Right lobe of liver (tissue), 6 donors: ENCODE measurements around the gene UBB. TPM values are rescaled to one million over a fixed set of nuclear protein-coding genes. Genes with fewer than 3 reads are reported as not detected.
"Not testable (repeated sequence)": the region's sequence is repeated elsewhere in the genome, so short reads cannot be mapped to it uniquely, and the experiment has no call there.

Experiments used
- ATAC-seq, 4 donors: fragments of 200-7000 bp; cut with Tn5 transposase; one replicate each; pipeline ENCODE4 v1.9.1; 2020; ENCODE audit warnings: mild to moderate bottlenecking in 4 of 4, moderate library complexity in 4 of 4
- DNase-seq, 3 donors: peaks; one replicate each; pipeline ENCODE4 v3.0.0-alpha.2; 2020
- H3K27ac ChIP-seq, 3 donors: fragments of 200-600 bp; one replicate each; pipeline ENCODE4 v1.8.0; 2022
- H3K27me3 ChIP-seq, 2 donors: fragments of 200-600 bp; one replicate each; pipeline ENCODE4 v1.8.0; 2022
- H3K36me3 ChIP-seq, 4 donors: fragments of 200-600 bp; sonication (generic) in 1 of 4; one replicate each; pipeline versions ENCODE4 v1.5.1 to v1.8.0; 2017 to 2022; ENCODE audit warnings: control low read depth in 1 of 4
- H3K4me1 ChIP-seq, 4 donors: fragments of 200-600 bp; sonication (generic) in 1 of 4; one replicate each; pipeline versions ENCODE4 v1.5.1 to v1.8.0; 2017 to 2022; ENCODE audit warnings: control low read depth in 1 of 4
- H3K4me3 ChIP-seq, 3 donors: fragments of 200-600 bp; one replicate each; pipeline ENCODE4 v1.8.0; 2022
- H3K9me3 ChIP-seq, 4 donors: fragments of 200-600 bp; sonication (generic) in 1 of 4; one replicate each; pipeline versions ENCODE4 v1.5.1 to v1.8.0; 2017 to 2022; ENCODE audit warnings: control low read depth in 1 of 4
- POLR2A ChIP-seq: fragments of 450-650 bp; IDR thresholded peaks from one replicate; pipeline ENCODE4 v1.6.1; 2017; ENCODE audit warnings: antibody characterized with exemption, mild to moderate bottlenecking
- WGBS: methylation state at CpG from one replicate; pipeline ENCODE4 v1.1.6; 2018; ENCODE audit warnings: low coverage, low lambda C conversion rate; ENCODE audit not compliant: insufficient coverage; ENCODE audit errors: missing lambda C conversion rate; 5-methylcytosine and 5-hydroxymethylcytosine counted together
- intact Hi-C, 2 donors: fragments of 100-400 bp; cut with DNase I; formaldehyde crosslinking; loops; one replicate each; pipeline versions ENCODE4 v1.11.2 to v1.14.1; 2022
- total RNA-seq, 6 experiments: library from RNA; depleted of rRNA in 2 of 6; stranded (reverse); fragments of >200 nt in 2 of 6; fragmentation: NEBNext Ultra II Directional in 3 of 6; extraction: Animal tissue kit (Norgen Biotek cat#: 25700) in 3 of 6; gene quantifications; one replicate each; pipeline versions ENCODE4 v1.1.0 to v1.2.4, GENCODE V29; 2016 to 2023
- TF ChIP-seq, protein P1 (sequence below), 4 donors: fragments of 200-600 bp in 3 of 4; fragments of 450-650 bp in 1 of 4; IDR thresholded peaks; one replicate each; pipeline versions ENCODE4 v1.5.1 to v1.8.0; 2016 to 2022; ENCODE audit warnings: antibody characterized with exemption in 4 of 4, mild to moderate bottlenecking in 2 of 4
- donor health status: DM: no; HTN: yes; CAD: no.
- donor health status: DM: no; HTN: no; CAD: no.
- donor health status: DM: no; HTN: no; CAD: no.
- donor health status: DM: no; HTN: yes; CAD: no.
- donor health status: DM: no; HTN: yes; CAD: no.

Gene UBB
- total RNA-seq, 6 experiments from 2014 or later = 1,045 to 2,319 (median 1,420) TPM

DNA sequence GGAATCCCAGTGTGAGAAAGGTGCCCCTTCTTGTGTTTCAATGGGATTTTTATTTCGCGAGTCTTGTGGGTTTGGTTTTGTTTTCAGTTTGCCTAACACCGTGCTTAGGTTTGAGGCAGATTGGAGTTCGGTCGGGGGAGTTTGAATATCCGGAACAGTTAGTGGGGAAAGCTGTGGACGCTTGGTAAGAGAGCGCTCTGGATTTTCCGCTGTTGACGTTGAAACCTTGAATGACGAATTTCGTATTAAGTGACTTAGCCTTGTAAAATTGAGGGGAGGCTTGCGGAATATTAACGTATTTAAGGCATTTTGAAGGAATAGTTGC lies 567 bp downstream of the UBB start:
- Histone ChIP-seq H3K36me3 (peaks cover 4 to 18% (median 12%) of the 10 kb centered on the region in 4 donors), H3K9me3 (no peaks in the 10 kb centered on the region), H3K4me1 (peaks cover 0 to 24% (median 0%) of the 10 kb centered on the region in 4 donors), H3K27ac (peak overlapping the region; percentile 96 to 100 (median 97)), H3K27me3 (no peaks in the 10 kb centered on the region), H3K4me3 (peak overlapping the region; percentile 50 to 74 (median 71))
- DNase-seq (no peak), ATAC-seq (peak in 1 of 4 donors; percentile 0)
- WGBS = under 1% methylated on average over 14 of the region's 14 CpGs
- intact Hi-C loops = no loop called here
- TF ChIP-seq, protein P1, sequence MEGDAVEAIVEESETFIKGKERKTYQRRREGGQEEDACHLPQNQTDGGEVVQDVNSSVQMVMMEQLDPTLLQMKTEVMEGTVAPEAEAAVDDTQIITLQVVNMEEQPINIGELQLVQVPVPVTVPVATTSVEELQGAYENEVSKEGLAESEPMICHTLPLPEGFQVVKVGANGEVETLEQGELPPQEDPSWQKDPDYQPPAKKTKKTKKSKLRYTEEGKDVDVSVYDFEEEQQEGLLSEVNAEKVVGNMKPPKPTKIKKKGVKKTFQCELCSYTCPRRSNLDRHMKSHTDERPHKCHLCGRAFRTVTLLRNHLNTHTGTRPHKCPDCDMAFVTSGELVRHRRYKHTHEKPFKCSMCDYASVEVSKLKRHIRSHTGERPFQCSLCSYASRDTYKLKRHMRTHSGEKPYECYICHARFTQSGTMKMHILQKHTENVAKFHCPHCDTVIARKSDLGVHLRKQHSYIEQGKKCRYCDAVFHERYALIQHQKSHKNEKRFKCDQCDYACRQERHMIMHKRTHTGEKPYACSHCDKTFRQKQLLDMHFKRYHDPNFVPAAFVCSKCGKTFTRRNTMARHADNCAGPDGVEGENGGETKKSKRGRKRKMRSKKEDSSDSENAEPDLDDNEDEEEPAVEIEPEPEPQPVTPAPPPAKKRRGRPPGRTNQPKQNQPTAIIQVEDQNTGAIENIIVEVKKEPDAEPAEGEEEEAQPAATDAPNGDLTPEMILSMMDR (IDR thresholded peaks at IDR 0.05) = no peak
- no peak for TF ChIP-seq POLR2A

DNA sequence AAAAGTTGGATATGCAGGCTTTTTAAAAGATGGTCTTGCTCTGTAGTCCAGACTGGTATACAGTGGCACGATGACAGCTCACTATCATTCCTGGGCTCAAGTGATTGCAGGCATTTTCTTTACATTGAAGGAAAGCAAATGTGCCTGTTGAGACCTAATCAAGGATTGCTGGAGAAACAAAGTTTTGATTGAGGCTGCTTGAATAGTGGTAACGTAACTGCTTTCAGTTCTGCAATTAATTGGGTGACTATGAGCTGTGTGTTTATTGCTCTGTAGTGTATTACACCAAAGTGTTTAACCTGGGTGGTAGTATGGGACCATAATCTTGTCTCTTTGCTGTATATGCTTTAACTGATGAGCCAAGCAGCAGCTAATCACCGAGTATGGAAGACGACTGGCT lies 2.3 kb downstream of the UBB start:
- WGBS = 48% methylated on average over 4 of the region's 4 CpGs

DNA sequence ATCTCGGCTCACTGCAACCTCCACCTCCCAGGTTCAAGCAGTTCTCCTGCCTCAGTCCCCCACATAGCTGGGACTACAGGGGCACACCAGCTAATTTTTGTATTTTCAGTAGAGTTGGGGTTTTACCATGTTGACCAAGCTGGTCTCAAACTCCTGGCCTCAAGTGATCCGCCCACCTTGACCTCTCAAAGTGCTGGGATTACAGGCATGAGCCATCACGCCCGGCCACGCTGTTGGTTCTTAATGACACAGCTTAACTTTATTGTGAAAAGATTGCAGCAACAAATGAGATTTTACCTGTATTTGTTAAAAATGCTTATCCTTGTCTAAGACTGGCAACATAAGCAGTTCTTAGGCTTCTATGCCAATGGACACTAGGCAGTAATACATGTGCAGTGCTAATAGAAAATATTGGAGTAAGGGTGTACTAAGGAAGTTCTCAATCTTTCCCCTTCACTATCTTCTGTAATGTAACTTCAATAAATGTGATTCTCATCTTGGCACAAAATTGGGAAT lies 2.9 kb downstream of the UBB start:
- 43% methylated on average over 3 of the region's 5 CpGs for WGBS

More for the DNA sequence above, 2.3 kb downstream of the UBB start:
- peak overlapping the region; percentile 1 to 74 (median 71) for H3K4me3 ChIP-seq
- H3K9me3 ChIP-seq = no peaks in the 10 kb centered on the region
- no peak for ATAC-seq
- H3K27me3 ChIP-seq = no peaks in the 10 kb centered on the region
- no peak for DNase-seq
- TF ChIP-seq POLR2A = no peak
- TF ChIP-seq, protein P1 (IDR thresholded peaks at IDR 0.05) = no peak
- peaks cover 0 to 33% (median 0%) of the 10 kb centered on the region in 4 donors for H3K4me1 ChIP-seq
- H3K27ac ChIP-seq = peak overlapping the region in 2 of 3 donors; percentile 96 to 100
- intact Hi-C loops = no loop called here
- H3K36me3 ChIP-seq = peaks cover 4 to 18% (median 12%) of the 10 kb centered on the region in 4 donors

DNA sequence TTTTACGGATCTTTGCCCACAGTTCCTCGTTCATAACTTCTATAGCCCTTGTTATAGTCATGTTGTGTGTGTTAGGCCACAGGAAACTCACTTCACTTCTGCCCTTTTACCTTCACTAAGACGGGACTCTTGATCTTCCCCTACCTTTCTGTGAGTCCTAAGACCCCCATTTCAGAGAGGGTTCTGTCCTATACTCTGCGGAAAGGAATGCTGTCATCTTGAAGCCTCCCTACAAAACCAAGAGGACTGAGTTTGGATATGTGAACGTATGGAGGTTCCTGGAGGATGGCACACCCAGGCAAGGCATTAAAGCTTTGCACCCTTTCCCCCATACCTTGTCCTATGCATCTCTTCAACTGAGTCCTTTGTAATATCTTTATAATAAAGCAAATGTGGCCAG lies 3.7 kb downstream of the UBB start:
- DNase-seq = no peak
- Histone ChIP-seq H3K36me3 (peaks cover 4 to 18% (median 12%) of the 10 kb centered on the region in 4 donors), H3K27me3 (no peaks in the 10 kb centered on the region), H3K4me1 (peaks cover 0 to 26% (median 0%) of the 10 kb centered on the region in 4 donors), H3K9me3 (no peaks in the 10 kb centered on the region), H3K4me3 (no peak overlapping the region), H3K27ac (peak overlapping the region; percentile 56 to 100 (median 76))
- TF ChIP-seq, protein P1 (IDR thresholded peaks at IDR 0.05) = no peak
- no peak for TF ChIP-seq POLR2A
- no peak for ATAC-seq
- intact Hi-C loops = no loop called here
- WGBS = 64% methylated on average over 4 of the region's 5 CpGs

More for the DNA sequence above, 2.9 kb downstream of the UBB start:
- ATAC-seq = no peak
- TF ChIP-seq, protein P1 (IDR thresholded peaks at IDR 0.05) = no peak
- no peak for TF ChIP-seq POLR2A
- H3K27ac ChIP-seq = peak overlapping the region in 2 of 3 donors; percentile 56 to 100
- H3K27me3 ChIP-seq = no peaks in the 10 kb centered on the region
- H3K4me1 ChIP-seq = peaks cover 0 to 28% (median 0%) of the 10 kb centered on the region in 4 donors
- no peaks in the 10 kb centered on the region for H3K9me3 ChIP-seq
- no peak for DNase-seq
- peak overlapping the region in 2 of 3 donors; percentile 71 to 74 for H3K4me3 ChIP-seq
- intact Hi-C loops = no loop called here
- H3K36me3 ChIP-seq = peaks cover 4 to 18% (median 12%) of the 10 kb centered on the region in 4 donors

DNA sequence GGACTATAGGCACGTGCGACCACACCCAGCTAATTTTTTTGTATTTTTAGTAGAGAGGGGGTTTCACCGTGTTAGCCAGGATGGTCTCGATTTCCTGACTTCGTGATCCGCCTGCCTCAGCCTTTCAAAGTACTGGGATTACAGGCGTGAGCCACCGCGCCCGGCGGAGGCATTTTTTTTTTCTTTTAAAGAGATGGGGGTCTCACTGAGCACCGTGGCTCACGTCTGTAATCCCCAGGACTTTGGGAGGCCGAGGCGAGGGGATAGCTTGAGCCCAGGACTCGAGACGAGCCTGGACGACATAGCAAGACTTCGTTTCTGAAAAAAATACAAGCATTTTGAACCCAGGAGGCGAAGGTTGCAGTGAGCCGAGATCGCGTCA lies 5.2 kb downstream of the UBB start:
- Histone ChIP-seq H3K27ac (peak overlapping the region; percentile 76 to 100 (median 86)), H3K36me3 (peaks cover 4 to 18% (median 12%) of the 10 kb centered on the region in 4 donors), H3K4me1 (peaks cover 0 to 26% (median 0%) of the 10 kb centered on the region in 4 donors), H3K4me3 (peak overlapping the region in 2 of 3 donors; percentile 20 to 51)
- H3K9me3 ChIP-seq, ATAC-seq, intact Hi-C loops, H3K27me3 ChIP-seq, DNase-seq: not testable (repeated sequence)
- 54% methylated on average over 21 of the region's 23 CpGs for WGBS
